ENCODE data around the gene AIDA.
A peak's percentile ranks its signal among the peaks of the same experiment; 100 is the strongest.
"Not testable (repeated sequence)": the region's sequence is repeated elsewhere in the genome, so short reads cannot be mapped to it uniquely, and the experiment has no call there.

Gene AIDA

GRCh38 chr1:222711319-222712252, 705 bp downstream of the AIDA start:
- DNase-seq: peak; percentile 48

GRCh38 chr1:222709700-222710153, 2.6 kb downstream of the AIDA start:
- DNase-seq: no peak

- no peak for DNase-seq
Observed at GRCh38 chr1:222706815-222707214, 5.5 kb downstream of the AIDA start.

- DNase-seq: no peak
Observed at GRCh38 chr1:222704260-222704659, 8.0 kb downstream of the AIDA start.

- no peak for DNase-seq
Observed at GRCh38 chr1:222702210-222702609, 10.1 kb downstream of the AIDA start.

GRCh38 chr1:222697826-222698225, 14.5 kb downstream of the AIDA start:
- no peak for DNase-seq

GRCh38 chr1:222697203-222697602, 15.1 kb downstream of the AIDA start:
- DNase-seq: no peak

- DNase-seq: no peak
Observed at GRCh38 chr1:222696741-222697140, 15.6 kb downstream of the AIDA start.

GRCh38 chr1:222694927-222695326, 17.4 kb downstream of the AIDA start:
- no peak for DNase-seq

GRCh38 chr1:222691016-222691415, 21.3 kb downstream of the AIDA start:
- no peak for DNase-seq

- DNase-seq: no peak
Observed at GRCh38 chr1:222680080-222680479, 32.2 kb downstream of the AIDA start.

GRCh38 chr1:222670110-222670509, 42.2 kb downstream of the AIDA start:
- no peak for DNase-seq

- DNase-seq: not testable (repeated sequence)
Observed at GRCh38 chr1:222669107-222669506, 43.2 kb downstream of the AIDA start.

- DNase-seq: not testable (repeated sequence)
Observed at GRCh38 chr1:222668184-222668583, 44.1 kb downstream of the AIDA start.

GRCh38 chr1:222665964-222666363, 46.3 kb downstream of the AIDA start:
- no peak for DNase-seq

- DNase-seq: no peak
Observed at GRCh38 chr1:222663431-222663934, 48.8 kb downstream of the AIDA start.

GRCh38 chr1:222657899-222658298, 54.4 kb downstream of the AIDA start:
- DNase-seq: no peak

- DNase-seq: no peak
Observed at GRCh38 chr1:222656391-222657155, 55.7 kb downstream of the AIDA start.

GRCh38 chr1:222654849-222655248, 57.4 kb downstream of the AIDA start:
- DNase-seq: no peak

- no peak for DNase-seq
Observed at GRCh38 chr1:222653178-222653827, 59.0 kb downstream of the AIDA start.

GRCh38 chr1:222652676-222653075, 59.6 kb downstream of the AIDA start:
- DNase-seq: no peak

GRCh38 chr1:222644636-222644980, 67.7 kb downstream of the AIDA start:
- DNase-seq: no peak

GRCh38 chr1:222643938-222644635, 68.2 kb downstream of the AIDA start:
- peak; percentile 99 for DNase-seq

Data from DMS153 (cell line).